Measurements from ENCODE around the gene WNT3A.

The WNT3A gene

GRCh38 chr1:228000416-228000815 is 6.4 kb upstream of the WNT3A start:
- DNase-seq, result no peak

- DNase-seq, result no peak
Measured at GRCh38 chr1:228000836-228001563, 5.8 kb upstream of the WNT3A start.

GRCh38 chr1:228001738-228002535 is 4.9 kb upstream of the WNT3A start:
- no peak for DNase-seq

- no peak for DNase-seq
Measured at GRCh38 chr1:228002792-228003191, 4.0 kb upstream of the WNT3A start.

- no peak for DNase-seq
Measured at GRCh38 chr1:228003461-228004330, 3.1 kb upstream of the WNT3A start.

GRCh38 chr1:228004331-228004855 is 2.4 kb upstream of the WNT3A start:
- no peak for DNase-seq

GRCh38 chr1:228004856-228005462 is 1.8 kb upstream of the WNT3A start:
- DNase-seq, result no peak

GRCh38 chr1:228005511-228006033 is 1.2 kb upstream of the WNT3A start:
- DNase-seq, result no peak

GRCh38 chr1:228006034-228006785 is 588 bp upstream of the WNT3A start:
- DNase-seq, result no peak

- DNase-seq, result no peak
Measured at GRCh38 chr1:228007049-228007800, 427 bp downstream of the WNT3A start.

GRCh38 chr1:228007801-228008341 is 1.1 kb downstream of the WNT3A start:
- no peak for DNase-seq

GRCh38 chr1:228008391-228009115 is 1.8 kb downstream of the WNT3A start:
- no peak for DNase-seq

GRCh38 chr1:228009116-228009827 is 2.5 kb downstream of the WNT3A start:
- no peak for DNase-seq

GRCh38 chr1:228009828-228010775 is 3.3 kb downstream of the WNT3A start:
- DNase-seq, result no peak

- DNase-seq, result no peak
Measured at GRCh38 chr1:228010921-228011320, 4.1 kb downstream of the WNT3A start.

GRCh38 chr1:228011721-228012311 is 5.0 kb downstream of the WNT3A start:
- no peak for DNase-seq

- no peak for DNase-seq
Measured at GRCh38 chr1:228012555-228012954, 5.8 kb downstream of the WNT3A start.

Measured in NCI-H187 (cell line).